ENCODE data around the gene OTOP3.

Gene OTOP3, protein sequence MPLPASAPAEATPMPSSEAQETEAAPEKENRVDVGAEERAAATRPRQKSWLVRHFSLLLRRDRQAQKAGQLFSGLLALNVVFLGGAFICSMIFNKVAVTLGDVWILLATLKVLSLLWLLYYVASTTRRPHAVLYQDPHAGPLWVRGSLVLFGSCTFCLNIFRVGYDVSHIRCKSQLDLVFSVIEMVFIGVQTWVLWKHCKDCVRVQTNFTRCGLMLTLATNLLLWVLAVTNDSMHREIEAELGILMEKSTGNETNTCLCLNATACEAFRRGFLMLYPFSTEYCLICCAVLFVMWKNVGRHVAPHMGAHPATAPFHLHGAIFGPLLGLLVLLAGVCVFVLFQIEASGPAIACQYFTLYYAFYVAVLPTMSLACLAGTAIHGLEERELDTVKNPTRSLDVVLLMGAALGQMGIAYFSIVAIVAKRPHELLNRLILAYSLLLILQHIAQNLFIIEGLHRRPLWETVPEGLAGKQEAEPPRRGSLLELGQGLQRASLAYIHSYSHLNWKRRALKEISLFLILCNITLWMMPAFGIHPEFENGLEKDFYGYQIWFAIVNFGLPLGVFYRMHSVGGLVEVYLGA

GRCh38 chr17:74935585-74936469 is at the start of gene OTOP3:
Gene OTOP3, plus strand, starts transcription at chr17:74935898. Its CDS starts 24 bp downstream, at chr17:74935922.
- no peak within 1 kb of the TSS for H3K4me3 ChIP-seq (ENCODE audit: low read length)
- no peak for TF ChIP-seq ZNF274 (IDR thresholded peaks at IDR 0.05; ENCODE audit: low read depth, low read length)

- H3K4me3 ChIP-seq (ENCODE audit: low read length) = no peak overlapping the region
- no peak for TF ChIP-seq ZNF274 (IDR thresholded peaks at IDR 0.05; ENCODE audit: low read depth, low read length)
Measured at GRCh38 chr17:74888469-74888868, 47.2 kb upstream of the OTOP3 start.

DNA sequence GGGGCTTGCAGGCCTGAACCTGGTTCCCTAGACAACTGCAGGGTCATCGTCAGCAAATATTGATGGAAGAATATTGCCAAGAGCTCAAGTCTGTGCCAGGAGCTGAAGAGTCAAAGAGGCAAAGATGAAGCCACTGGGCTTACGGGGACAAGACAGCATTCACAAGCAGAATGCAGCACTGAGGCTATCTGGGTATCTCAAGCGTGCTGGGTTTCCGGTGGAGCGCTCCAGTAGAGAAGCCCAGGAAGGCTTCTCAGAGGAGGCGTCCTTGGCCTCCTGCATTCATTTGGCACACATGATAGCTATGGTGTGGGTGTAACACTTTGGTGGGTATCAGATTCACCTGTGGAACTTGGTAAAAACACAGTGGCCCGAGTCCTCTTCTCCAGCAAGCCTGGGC is 45.1 kb upstream of the OTOP3 start:
- H3K4me3 ChIP-seq (ENCODE audit: low read length) = no peak overlapping the region
- no peak for TF ChIP-seq ZNF274 (IDR thresholded peaks at IDR 0.05; ENCODE audit: low read depth, low read length)

- no peak for TF ChIP-seq ZNF274 (IDR thresholded peaks at IDR 0.05; ENCODE audit: low read depth, low read length)
- no peak overlapping the region for H3K4me3 ChIP-seq (ENCODE audit: low read length)
Measured at GRCh38 chr17:74892013-74892841, 43.5 kb upstream of the OTOP3 start.

DNA sequence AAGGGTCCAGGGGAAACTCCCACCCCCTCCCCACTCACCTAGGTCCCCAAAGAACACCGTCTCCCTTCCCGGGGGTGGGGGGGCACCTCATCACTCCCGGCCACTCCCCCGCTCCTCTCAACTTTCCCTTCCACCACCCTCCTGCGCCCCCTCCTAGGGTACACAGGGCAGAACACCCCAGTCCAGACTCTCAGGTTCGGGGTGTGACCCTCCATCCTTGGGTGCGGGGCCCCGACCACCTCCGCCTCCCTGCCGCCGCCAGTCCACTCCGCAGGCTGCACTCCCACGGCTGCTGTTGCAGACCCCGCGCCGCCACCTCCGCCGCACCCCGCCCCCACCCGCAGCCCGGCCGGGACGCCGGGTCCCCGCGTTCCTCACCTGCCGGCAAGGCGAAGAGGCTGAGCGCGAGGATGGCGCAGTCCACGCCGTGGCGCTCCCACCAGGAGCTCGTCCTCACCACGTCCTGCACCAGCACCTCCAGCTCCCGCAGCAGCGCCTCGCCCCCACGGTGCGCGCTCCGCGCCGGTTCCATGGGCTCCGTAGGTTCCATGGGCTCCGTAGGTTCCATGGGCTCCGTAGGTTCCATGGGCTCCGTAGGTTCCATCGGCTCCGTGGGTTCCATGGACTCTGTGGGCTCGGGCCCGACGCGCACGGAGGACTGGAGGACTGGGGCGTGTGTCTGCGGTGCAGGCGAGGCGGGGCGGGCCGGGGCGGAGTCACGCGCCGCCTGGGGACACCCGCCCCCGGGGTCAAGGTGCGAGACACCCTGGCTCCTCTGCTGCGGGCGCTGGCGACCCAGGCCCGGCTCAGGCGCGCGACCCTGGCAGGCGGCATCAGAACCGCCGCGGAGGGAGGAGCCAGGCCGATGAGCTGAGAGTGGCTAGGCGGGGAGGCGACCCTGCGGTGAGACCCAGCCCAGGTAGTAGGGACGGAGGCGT is 42.5 kb upstream of the OTOP3 start, which contains the start of gene FADS6:
FADS6 (minus strand) TSS at position 660 of the 938 bp plus-strand sequence; CDS start at position 622, 38 bp downstream.
- TF ChIP-seq ZNF274 (IDR thresholded peaks at IDR 0.05; ENCODE audit: low read depth, low read length) = no peak
- no peak within 1 kb of the TSS for H3K4me3 ChIP-seq (ENCODE audit: low read length)

- TF ChIP-seq ZNF274 (IDR thresholded peaks at IDR 0.05; ENCODE audit: low read depth, low read length) = no peak
- H3K4me3 ChIP-seq (ENCODE audit: low read length) = no peak overlapping the region
Measured at GRCh38 chr17:74893936-74894671, 41.6 kb upstream of the OTOP3 start.

DNA sequence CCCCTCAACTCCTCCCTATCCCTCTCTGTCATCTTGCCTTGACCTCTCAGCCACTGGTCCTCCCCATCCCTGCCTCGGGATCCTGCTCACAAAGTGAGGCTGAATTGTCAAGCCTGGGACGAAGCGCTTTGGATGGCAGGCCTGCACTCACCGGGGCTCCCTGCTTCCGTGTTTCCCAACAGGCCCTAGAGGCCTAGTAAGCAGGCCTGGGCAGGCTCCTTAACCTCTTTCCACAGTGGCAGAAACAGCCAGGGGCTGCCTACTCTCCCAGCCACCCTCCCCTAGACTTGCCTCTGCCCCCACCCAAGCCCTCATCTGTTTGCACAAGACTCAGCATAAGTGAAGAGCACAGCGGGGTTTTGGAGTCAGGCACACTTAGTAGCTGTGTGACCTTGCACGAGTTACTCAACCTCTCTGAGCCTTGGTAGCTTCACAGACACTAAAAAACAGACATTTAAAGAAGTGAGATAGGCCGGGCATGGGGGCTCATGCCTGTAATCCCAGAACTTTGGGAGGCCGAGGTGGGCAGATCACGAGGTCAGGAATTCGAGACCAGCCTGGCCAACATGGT is 37.2 kb upstream of the OTOP3 start:
- TF ChIP-seq ZNF274 (IDR thresholded peaks at IDR 0.05; ENCODE audit: low read depth, low read length) = no peak
- H3K4me3 ChIP-seq (ENCODE audit: low read length) = no peak overlapping the region

DNA sequence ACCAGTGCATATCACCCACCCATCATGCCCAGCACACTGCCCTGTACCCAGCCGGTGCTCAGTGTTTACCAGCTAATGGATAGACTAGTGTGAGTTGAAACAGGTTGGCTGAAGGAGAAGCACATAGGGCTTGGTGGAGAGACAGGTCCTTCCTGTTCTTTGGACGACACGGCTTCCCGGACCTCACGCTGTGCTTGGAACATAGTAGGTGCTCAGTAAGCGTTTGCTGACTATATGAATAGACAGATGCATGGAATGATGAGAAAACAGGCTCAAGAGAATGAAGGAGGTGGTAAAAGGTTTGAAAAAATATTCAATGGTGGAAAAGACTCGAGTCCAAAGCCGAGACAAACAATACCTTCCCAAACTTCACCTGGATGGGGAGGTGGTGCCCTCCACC is 35.5 kb upstream of the OTOP3 start:
- no peak overlapping the region for H3K4me3 ChIP-seq (ENCODE audit: low read length)
- TF ChIP-seq ZNF274 (IDR thresholded peaks at IDR 0.05; ENCODE audit: low read depth, low read length) = no peak

DNA sequence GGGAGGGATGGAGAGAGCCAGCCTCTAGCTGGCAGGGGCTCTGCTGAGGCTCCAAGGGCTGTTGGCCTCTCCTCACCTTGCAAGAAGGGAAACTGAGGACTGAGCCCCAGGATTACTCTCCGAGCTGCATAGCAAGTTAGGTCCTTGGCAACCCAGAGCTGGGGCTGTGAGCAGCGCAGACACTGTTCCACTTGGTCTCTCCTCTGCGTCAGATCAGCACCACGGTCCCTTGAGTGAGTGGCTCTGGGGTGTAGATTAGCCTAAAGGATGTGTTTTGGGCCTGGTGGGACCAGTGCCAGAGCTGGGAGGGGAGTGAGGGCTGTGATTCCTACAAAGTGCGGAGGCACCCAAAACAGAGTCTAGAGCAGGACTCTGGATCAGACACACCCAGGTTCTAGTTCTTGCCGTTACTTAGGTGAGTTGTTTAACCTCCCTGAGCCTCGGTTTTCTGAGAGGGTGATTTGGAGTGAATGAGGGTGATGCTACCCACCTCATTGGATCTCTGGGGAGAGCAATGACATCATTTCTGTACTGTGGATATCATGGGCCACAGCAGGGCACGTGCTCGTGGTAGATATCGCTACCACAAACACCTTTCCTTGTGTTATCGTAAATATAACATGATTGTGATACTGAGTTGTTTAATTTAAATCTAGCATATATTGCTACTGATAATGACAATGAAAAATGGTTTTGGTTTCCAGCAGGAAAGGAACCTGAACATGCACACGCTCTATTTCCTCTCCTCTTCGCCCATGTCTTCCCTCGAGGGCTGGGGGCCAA is 34.2 kb upstream of the OTOP3 start:
- H3K4me3 ChIP-seq (ENCODE audit: low read length) = no peak overlapping the region
- TF ChIP-seq ZNF274 (IDR thresholded peaks at IDR 0.05; ENCODE audit: low read depth, low read length) = no peak

DNA sequence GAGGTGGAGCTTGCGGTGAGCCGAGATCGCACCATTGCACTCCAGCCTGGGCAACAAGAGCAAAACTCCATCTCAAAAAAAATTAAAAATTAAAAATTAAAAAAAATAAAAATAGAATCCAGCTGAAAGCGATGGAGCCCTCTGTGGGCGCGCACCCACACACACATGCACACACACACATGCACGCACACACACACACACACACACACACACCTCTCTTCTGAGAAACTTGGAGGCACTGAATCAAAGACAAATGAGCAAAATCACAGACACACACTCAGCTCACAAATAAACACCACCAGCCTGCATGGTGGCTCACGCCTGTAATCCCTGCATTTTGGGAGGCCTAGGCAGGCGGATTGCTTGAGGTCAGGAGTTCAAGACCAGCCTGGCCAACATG is 32.7 kb upstream of the OTOP3 start:
- no peak for TF ChIP-seq ZNF274 (IDR thresholded peaks at IDR 0.05; ENCODE audit: low read depth, low read length)
- no peak overlapping the region for H3K4me3 ChIP-seq (ENCODE audit: low read length)

- no peak overlapping the region for H3K4me3 ChIP-seq (ENCODE audit: low read length)
- TF ChIP-seq ZNF274 (IDR thresholded peaks at IDR 0.05; ENCODE audit: low read depth, low read length) = no peak
Measured at GRCh38 chr17:74903671-74904070, 32.0 kb upstream of the OTOP3 start.

Measured in GM08714 (cell line).